22Rv1 (cell line): ENCODE measurements around the gene FAM83F.

Experiments used
- CTCF ChIP-seq: fragments of 450-650 bp; IDR thresholded peaks from 2 replicates; pipeline ENCODE4 v1.5.1; 2017; ENCODE audit warnings: mild to moderate bottlenecking
- ZFX ChIP-seq: fragments of 450-650 bp; IDR thresholded peaks from 2 replicates; pipeline ENCODE4 v1.6.1; 2017; ENCODE audit warnings: antibody characterized with exemption, borderline replicate concordance

GRCh38 chr22:39960791-39961746, 33.7 kb upstream of the FAM83F start:
- TF ChIP-seq CTCF (no peak), ZFX (no peak)
